Activated gamma-delta T cell treated with Interleukin-2 at 50 U/mL for 16 hours (primary cell): ENCODE measurements around the gene SLC2A9.
"Not testable (repeated sequence)": the region's sequence is repeated elsewhere in the genome, so short reads cannot be mapped to it uniquely, and the experiment has no call there.

ENCODE experiments used
- DNase-seq: peaks from one replicate; pipeline ENCODE4 v3.0.0-alpha.2; 2020

Gene SLC2A9

GRCh38 chr4:9923195-9923812 lies 98.0 kb downstream of the SLC2A9 start:
- DNase-seq, result no peak

- DNase-seq, result no peak
Observed at GRCh38 chr4:9921326-9921725, 100.0 kb downstream of the SLC2A9 start.

GRCh38 chr4:9920029-9920428 lies 101.3 kb downstream of the SLC2A9 start:
- no peak for DNase-seq

GRCh38 chr4:9919047-9919446 lies 102.2 kb downstream of the SLC2A9 start:
- DNase-seq, result no peak

GRCh38 chr4:9918484-9918883 lies 102.8 kb downstream of the SLC2A9 start:
- no peak for DNase-seq

GRCh38 chr4:9916937-9917336 lies 104.4 kb downstream of the SLC2A9 start:
- DNase-seq, result no peak

GRCh38 chr4:9916346-9916745 lies 105.0 kb downstream of the SLC2A9 start:
- DNase-seq, result no peak

GRCh38 chr4:9913846-9914245 lies 107.5 kb downstream of the SLC2A9 start:
- no peak for DNase-seq

GRCh38 chr4:9906996-9907395 lies 114.3 kb downstream of the SLC2A9 start:
- no peak for DNase-seq

- DNase-seq, result no peak
Observed at GRCh38 chr4:9904976-9905587, 116.2 kb downstream of the SLC2A9 start.

- DNase-seq, result no peak
Observed at GRCh38 chr4:9903317-9903716, 118.0 kb downstream of the SLC2A9 start.

- no peak for DNase-seq
Observed at GRCh38 chr4:9901257-9901656, 120.0 kb downstream of the SLC2A9 start.

- not testable (repeated sequence) for DNase-seq
Observed at GRCh38 chr4:9900633-9901032, 120.7 kb downstream of the SLC2A9 start.

- no peak for DNase-seq
Observed at GRCh38 chr4:9899306-9900055, 121.8 kb downstream of the SLC2A9 start.

GRCh38 chr4:9898596-9899305 lies 122.5 kb downstream of the SLC2A9 start:
- DNase-seq, result no peak

- no peak for DNase-seq
Observed at GRCh38 chr4:9895333-9895705, 126.0 kb downstream of the SLC2A9 start.

GRCh38 chr4:9894644-9895332 lies 126.5 kb downstream of the SLC2A9 start:
- no peak for DNase-seq

- no peak for DNase-seq
Observed at GRCh38 chr4:9893329-9894108, 127.8 kb downstream of the SLC2A9 start.

- no peak for DNase-seq
Observed at GRCh38 chr4:9891740-9892139, 129.6 kb downstream of the SLC2A9 start.

- no peak for DNase-seq
Observed at GRCh38 chr4:9891056-9891455, 130.2 kb downstream of the SLC2A9 start.

- no peak for DNase-seq
Observed at GRCh38 chr4:9889306-9889705, 132.0 kb downstream of the SLC2A9 start.

- DNase-seq, result no peak
Observed at GRCh38 chr4:9885958-9886357, 135.3 kb downstream of the SLC2A9 start.
